ENCODE measurements around the gene ABR. TPM values are rescaled to one million over a fixed set of nuclear protein-coding genes. Genes with fewer than 3 reads are reported as not detected.

Gene ABR

DNA sequence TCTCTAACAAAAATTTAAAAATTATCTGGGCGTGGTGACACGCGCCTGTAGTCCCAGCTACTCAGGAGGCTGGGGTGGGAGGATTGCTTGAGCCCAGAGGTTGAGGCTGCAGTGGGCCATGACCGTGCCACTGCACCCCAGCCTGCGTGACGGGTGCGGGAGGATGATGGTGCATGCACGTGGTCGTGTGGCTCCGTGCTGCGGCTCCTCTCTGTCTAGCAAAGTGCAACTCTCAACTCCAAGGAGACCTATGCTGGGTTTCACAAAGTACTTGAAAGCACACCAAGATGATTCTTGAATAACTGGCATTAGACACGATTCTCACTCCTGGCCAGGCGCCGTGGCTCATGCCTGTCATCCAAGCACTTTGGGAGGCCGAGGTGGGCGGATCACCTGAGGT, 226.0 kb downstream of the ABR start:
- TF ChIP-seq SPI1 (IDR thresholded peaks at IDR 0.05; ENCODE audit: borderline replicate concordance, low read depth) (no peak), GABPA (IDR thresholded peaks at IDR 0.05; ENCODE audit: low read depth) (no peak), POLR2AphosphoS5 (IDR thresholded peaks at IDR 0.05; ENCODE audit: low read depth) (no peak), REST (IDR thresholded peaks at IDR 0.05; ENCODE audit: insufficient replicate concordance, low read depth) (no peak)
- TF ChIP-seq, protein P1, sequence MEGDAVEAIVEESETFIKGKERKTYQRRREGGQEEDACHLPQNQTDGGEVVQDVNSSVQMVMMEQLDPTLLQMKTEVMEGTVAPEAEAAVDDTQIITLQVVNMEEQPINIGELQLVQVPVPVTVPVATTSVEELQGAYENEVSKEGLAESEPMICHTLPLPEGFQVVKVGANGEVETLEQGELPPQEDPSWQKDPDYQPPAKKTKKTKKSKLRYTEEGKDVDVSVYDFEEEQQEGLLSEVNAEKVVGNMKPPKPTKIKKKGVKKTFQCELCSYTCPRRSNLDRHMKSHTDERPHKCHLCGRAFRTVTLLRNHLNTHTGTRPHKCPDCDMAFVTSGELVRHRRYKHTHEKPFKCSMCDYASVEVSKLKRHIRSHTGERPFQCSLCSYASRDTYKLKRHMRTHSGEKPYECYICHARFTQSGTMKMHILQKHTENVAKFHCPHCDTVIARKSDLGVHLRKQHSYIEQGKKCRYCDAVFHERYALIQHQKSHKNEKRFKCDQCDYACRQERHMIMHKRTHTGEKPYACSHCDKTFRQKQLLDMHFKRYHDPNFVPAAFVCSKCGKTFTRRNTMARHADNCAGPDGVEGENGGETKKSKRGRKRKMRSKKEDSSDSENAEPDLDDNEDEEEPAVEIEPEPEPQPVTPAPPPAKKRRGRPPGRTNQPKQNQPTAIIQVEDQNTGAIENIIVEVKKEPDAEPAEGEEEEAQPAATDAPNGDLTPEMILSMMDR (IDR thresholded peaks at IDR 0.05; ENCODE audit: insufficient read depth, low read length): no peak
- H3K27me3 ChIP-seq (ENCODE audit: insufficient read depth, poor library complexity, severe bottlenecking): no peaks in the 10 kb centered on the region
- no peak for DNase-seq (ENCODE audit: low read depth in 1 of 2, low spot score in 1 of 2)
- no peak overlapping the region for H3K27ac ChIP-seq (replicated peaks)
- no peak overlapping the region for H3K4me3 ChIP-seq (replicated peaks; ENCODE audit: insufficient read depth, low read length)

Small RNA genes within 50 kb of the gene (microRNA-seq; reads per million reads assigned to microRNA genes)
- gene MIR3183: not detected

Measured in HL-60 (cell line).